Measurements from ENCODE around the gene MIS18BP1.
"Not testable (repeated sequence)": the region's sequence is repeated elsewhere in the genome, so short reads cannot be mapped to it uniquely, and the experiment has no call there.

DNA sequence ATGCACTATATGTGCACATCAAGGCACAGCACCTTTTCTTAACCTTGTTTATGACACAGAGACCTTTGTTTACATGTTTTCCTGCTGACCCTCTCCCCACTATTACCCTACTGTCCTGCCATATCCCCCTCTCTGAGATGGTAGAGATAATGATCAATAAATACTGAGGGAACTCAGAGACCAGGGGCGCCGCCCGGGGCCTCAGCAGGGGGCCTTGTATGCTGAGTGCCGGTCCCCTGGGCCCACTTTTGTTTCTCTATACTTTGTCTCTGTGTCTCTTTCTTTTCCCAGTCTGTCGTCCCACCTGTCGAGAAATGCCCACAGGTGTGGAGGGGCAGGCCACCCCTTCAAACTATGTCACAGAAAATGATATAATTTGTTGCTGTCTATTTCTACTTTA lies 38.7 kb downstream of the MIS18BP1 start:
- TF ChIP-seq EZH2 (IDR thresholded peaks at IDR 0.05; ENCODE audit: insufficient read depth, poor library complexity, severe bottlenecking); EZH2phosphoT487 (IDR thresholded peaks at IDR 0.05; ENCODE audit: insufficient read depth, low read depth): not testable (repeated sequence)
